ENCODE results near the gene WDR90.

WDR90 gene

GRCh38 chr16:704552-705380, 55.6 kb downstream of the WDR90 start (continued):
- TF ChIP-seq, protein P1, sequence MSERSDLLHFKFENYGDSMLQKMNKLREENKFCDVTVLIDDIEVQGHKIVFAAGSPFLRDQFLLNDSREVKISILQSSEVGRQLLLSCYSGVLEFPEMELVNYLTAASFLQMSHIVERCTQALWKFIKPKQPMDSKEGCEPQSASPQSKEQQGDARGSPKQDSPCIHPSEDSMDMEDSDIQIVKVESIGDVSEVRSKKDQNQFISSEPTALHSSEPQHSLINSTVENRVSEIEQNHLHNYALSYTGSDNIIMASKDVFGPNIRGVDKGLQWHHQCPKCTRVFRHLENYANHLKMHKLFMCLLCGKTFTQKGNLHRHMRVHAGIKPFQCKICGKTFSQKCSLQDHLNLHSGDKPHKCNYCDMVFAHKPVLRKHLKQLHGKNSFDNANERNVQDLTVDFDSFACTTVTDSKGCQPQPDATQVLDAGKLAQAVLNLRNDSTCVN (tag by site-specific recombination; optimal IDR thresholded peaks at IDR 0.05): peak; percentile 22
- no peak for TF ChIP-seq ZNF664 (tag by site-specific recombination; IDR thresholded peaks at IDR 0.05)
- TF ChIP-seq ZNF18 (tag by site-specific recombination; IDR thresholded peaks at IDR 0.05): no peak
- no peak for TF ChIP-seq ZNF426 (tag by site-specific recombination; IDR thresholded peaks at IDR 0.05)
- TF ChIP-seq ZNF560 (tag by site-specific recombination; IDR thresholded peaks at IDR 0.05; ENCODE audit: borderline replicate concordance): no peak
- TF ChIP-seq ZFP69B (tag by site-specific recombination; IDR thresholded peaks at IDR 0.05): no peak
- no peak for TF ChIP-seq ZBTB1 (tag by site-specific recombination; IDR thresholded peaks at IDR 0.05)
- no peak for TF ChIP-seq ZNF830 (tag by site-specific recombination; IDR thresholded peaks at IDR 0.05; ENCODE audit: low read depth)
- no peak for TF ChIP-seq PRDM6 (tag by site-specific recombination; IDR thresholded peaks at IDR 0.05)
- no peak for TF ChIP-seq ZNF157 (tag by site-specific recombination; IDR thresholded peaks at IDR 0.05)
- TF ChIP-seq ZNF266 (tag by site-specific recombination; IDR thresholded peaks at IDR 0.05; ENCODE audit: low read depth): no peak
- TF ChIP-seq ZSCAN23 (tag by site-specific recombination; IDR thresholded peaks at IDR 0.05): no peak
- no peak for TF ChIP-seq ZBTB48 (tag by site-specific recombination; IDR thresholded peaks at IDR 0.05)
- TF ChIP-seq ZNF133 (tag by site-specific recombination; IDR thresholded peaks at IDR 0.05): no peak
- no peak for TF ChIP-seq ZNF138 (tag by site-specific recombination; IDR thresholded peaks at IDR 0.05; ENCODE audit: borderline replicate concordance)
- no peak for TF ChIP-seq ZNF621 (tag by site-specific recombination; IDR thresholded peaks at IDR 0.05)
- no peak for TF ChIP-seq ZNF544 (tag by site-specific recombination; IDR thresholded peaks at IDR 0.05)
- no peak for TF ChIP-seq ZNF658 (tag by site-specific recombination; IDR thresholded peaks at IDR 0.05)
- TF ChIP-seq KLF1 (tag by site-specific recombination; IDR thresholded peaks at IDR 0.05): peak; percentile 67
- no peak for TF ChIP-seq ZNF629 (tag by site-specific recombination; IDR thresholded peaks at IDR 0.05)
- no peak for TF ChIP-seq ZNF391 (tag by site-specific recombination; IDR thresholded peaks at IDR 0.05; ENCODE audit: borderline replicate concordance, low read depth)
- TF ChIP-seq SP3 (tag by site-specific recombination; IDR thresholded peaks at IDR 0.05): 0 out of 2 replicates have a peak, but pooled peaks have one; percentile 12
- no peak for TF ChIP-seq RBAK (tag by site-specific recombination; IDR thresholded peaks at IDR 0.05)
- no peak for TF ChIP-seq ZNF292 (tag by site-specific recombination; IDR thresholded peaks at IDR 0.05; ENCODE audit: borderline replicate concordance, low read depth)
- no peak for TF ChIP-seq ZNF473 (tag by site-specific recombination; IDR thresholded peaks at IDR 0.05)
- TF ChIP-seq PATZ1 (tag by site-specific recombination; IDR thresholded peaks at IDR 0.05): peak; percentile 43
- TF ChIP-seq ZNF701 (tag by site-specific recombination; IDR thresholded peaks at IDR 0.05): no peak
- TF ChIP-seq, protein P2, sequence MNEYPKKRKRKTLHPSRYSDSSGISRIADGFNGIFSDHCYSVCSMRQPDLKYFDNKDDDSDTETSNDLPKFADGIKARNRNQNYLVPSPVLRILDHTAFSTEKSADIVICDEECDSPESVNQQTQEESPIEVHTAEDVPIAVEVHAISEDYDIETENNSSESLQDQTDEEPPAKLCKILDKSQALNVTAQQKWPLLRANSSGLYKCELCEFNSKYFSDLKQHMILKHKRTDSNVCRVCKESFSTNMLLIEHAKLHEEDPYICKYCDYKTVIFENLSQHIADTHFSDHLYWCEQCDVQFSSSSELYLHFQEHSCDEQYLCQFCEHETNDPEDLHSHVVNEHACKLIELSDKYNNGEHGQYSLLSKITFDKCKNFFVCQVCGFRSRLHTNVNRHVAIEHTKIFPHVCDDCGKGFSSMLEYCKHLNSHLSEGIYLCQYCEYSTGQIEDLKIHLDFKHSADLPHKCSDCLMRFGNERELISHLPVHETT (tag by site-specific recombination; IDR thresholded peaks at IDR 0.05): no peak
- TF ChIP-seq TSHZ1 (tag by site-specific recombination; IDR thresholded peaks at IDR 0.05; ENCODE audit: borderline replicate concordance): no peak

Measured in HEK293 (cell line).